ENCODE measurements around the gene DNAJC11.

- TF ChIP-seq POLR2AphosphoS5 (IDR thresholded peaks at IDR 0.05) (no peak), CTCF (IDR thresholded peaks at IDR 0.05 in 8 of 11, conservative IDR thresholded peaks at IDR 0.05 in 3 of 11) (no peak), POLR2A (IDR thresholded peaks at IDR 0.05) (no peak)
Observed at GRCh38 chr1:6700853-6701436, 671 bp downstream of the DNAJC11 start.
